ENCODE results near the gene TXNDC16. TPM values are rescaled to one million over a fixed set of nuclear protein-coding genes. Genes with fewer than 3 reads are reported as not detected.

The TXNDC16 gene
- total RNA-seq, 1 donor from 2014 or later: 6.2 TPM

DNA sequence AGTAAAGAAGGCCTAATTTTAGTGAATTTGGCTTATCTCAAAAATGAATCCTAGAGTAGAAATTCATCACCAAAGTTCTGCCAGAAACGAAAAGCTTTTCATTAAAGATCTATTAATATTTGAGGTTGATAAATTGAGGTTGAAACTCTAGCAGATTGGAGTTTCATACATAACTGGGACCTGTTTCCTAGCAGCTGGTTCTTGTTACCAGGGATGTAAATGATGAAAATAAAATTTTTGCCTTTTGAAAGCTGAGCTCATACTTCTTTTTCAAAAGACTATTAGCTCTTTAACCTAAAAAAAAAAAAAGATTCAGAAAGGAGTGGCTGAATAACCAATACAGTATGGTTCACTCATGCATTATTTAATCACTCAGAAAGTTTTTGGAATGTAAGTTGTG is 139.9 kb downstream of the TXNDC16 start:
- Mint-ChIP-seq H3K9me3 (peaks cover 3% of the 10 kb centered on the region), H3K4me3 (no peak overlapping the region), H3K27me3 (no peaks in the 10 kb centered on the region), H3K27ac (peak overlapping the region; percentile 90), H3K36me3 (ENCODE audit: low read depth) (peaks cover 8% of the 10 kb centered on the region), H3K4me1 (peaks cover 51% of the 10 kb centered on the region)
- DNase-seq: no peak
- intact Hi-C loops (cut with micrococcal nuclease): loop anchor here (5.0 kb wide), 2 partner anchors 550 to 565 kb away; partner anchors contain the start of gene GNG2

GRCh38 chr14:52405314-52405713 is 147.0 kb downstream of the TXNDC16 start:
- intact Hi-C loops (cut with micrococcal nuclease): no loop called here
- Mint-ChIP-seq H3K27me3 (peaks cover 1% of the 10 kb centered on the region), H3K9me3 (peaks cover 20% of the 10 kb centered on the region), H3K4me3 (no peak overlapping the region), H3K27ac (peak overlapping the region; percentile 56), H3K4me1 (peaks cover 69% of the 10 kb centered on the region), H3K36me3 (ENCODE audit: low read depth) (peaks cover 7% of the 10 kb centered on the region)
- no peak for DNase-seq

DNA sequence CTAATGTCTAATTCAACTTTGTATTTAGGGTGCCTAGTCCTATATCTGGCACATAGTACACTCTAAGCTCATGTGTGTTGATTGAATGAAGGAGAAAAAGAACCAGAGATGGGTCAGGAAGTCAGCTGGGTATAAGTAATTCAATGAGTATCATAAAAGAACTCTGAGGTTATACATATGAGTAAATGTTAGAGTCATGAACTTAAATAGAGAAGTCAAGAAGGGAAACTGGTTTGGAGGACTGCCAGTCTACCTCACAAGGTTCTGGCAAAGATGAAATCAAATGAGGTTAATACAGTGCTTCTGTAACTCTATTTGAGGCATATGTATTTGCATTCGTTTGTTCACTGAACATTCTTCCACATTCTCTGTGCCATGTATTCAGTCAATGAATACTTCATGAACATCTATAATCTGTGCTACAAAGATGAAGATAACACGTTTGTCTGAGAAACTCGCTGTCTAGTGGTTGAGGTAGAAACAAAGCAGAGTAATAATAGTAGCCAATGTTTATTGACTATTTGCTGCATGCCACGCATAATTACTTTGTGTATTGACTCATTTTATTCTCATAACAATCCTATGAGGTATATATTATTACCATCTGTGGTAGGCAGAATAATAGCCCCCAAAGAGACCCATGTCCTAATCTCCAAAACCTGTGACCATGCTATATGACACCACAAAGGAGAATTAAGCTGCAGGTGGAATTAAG is 149.3 kb downstream of the TXNDC16 start:
- peak; percentile 70 for DNase-seq
- H3K27ac Mint-ChIP-seq: peak overlapping the region; percentile 75
- H3K4me3 Mint-ChIP-seq: peak overlapping the region; percentile 28
- peaks cover 1% of the 10 kb centered on the region for H3K27me3 Mint-ChIP-seq
- H3K9me3 Mint-ChIP-seq: peaks cover 24% of the 10 kb centered on the region
- intact Hi-C loops (cut with micrococcal nuclease): loop anchor here (1.0 to 2.0 kb wide), 4 partner anchors 10 to 78 kb away; no protein-coding TSS in a partner anchor
- H3K36me3 Mint-ChIP-seq (ENCODE audit: low read depth): peaks cover 14% of the 10 kb centered on the region
- H3K4me1 Mint-ChIP-seq: peaks cover 71% of the 10 kb centered on the region

DNA sequence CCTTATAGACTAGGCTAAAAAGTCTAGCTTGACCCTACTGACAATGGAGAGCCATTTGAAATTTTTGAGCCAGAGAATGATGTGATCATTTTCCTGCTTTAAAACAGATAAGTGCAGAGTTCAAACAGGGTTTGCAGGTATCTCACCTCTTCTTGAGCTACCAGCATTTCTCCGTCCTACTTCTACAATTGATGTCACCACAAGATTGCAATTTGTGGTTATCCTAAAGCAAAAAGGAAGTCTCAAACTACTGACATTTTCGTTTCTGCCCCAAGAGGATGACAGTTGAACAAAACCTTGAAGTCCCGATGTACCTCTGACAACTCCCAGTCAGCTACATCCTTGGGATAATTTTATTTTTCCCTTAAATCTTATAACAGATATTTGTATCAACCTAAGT is 151.5 kb downstream of the TXNDC16 start:
- H3K27ac Mint-ChIP-seq: peak overlapping the region; percentile 12
- peaks cover 75% of the 10 kb centered on the region for H3K4me1 Mint-ChIP-seq
- H3K27me3 Mint-ChIP-seq: peaks cover 1% of the 10 kb centered on the region
- intact Hi-C loops (cut with micrococcal nuclease): no loop called here
- peaks cover 23% of the 10 kb centered on the region for H3K36me3 Mint-ChIP-seq (ENCODE audit: low read depth)
- peak overlapping the region; percentile 47 for H3K4me3 Mint-ChIP-seq
- DNase-seq: peak; percentile 79
- peaks cover 29% of the 10 kb centered on the region for H3K9me3 Mint-ChIP-seq

DNA sequence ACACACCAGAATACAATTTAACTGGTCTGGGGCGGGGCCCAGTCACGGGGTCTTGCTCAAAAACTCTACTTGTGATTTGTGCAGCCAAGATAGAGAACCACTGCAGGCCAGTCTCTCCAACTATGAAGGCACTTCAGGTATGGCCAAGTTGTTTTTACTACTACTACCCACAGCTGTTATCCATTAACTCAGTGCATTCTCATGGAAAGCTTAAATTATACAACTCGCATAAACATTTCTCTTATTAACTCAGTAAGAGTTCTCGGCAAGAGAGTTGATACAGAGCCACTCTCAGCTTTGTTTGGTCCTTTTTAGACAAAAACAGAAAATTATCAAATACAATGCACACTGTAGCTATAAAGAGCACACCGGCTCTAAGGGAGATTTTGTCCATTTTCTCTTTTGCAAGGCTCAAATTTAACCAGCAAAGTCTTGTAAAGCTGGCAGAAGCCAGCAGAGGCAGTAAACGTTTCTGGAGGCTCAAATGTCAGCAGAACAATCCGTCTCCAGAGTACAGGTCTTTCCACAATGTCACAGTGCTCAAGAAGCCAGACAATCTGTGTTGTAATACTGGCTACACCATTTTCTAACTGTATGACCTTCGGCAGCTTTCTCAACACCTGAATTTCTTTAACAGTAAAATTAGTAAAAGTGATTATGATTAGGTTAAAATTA is 152.2 kb downstream of the TXNDC16 start:
- H3K9me3 Mint-ChIP-seq: peaks cover 32% of the 10 kb centered on the region
- H3K27me3 Mint-ChIP-seq: peaks cover 1% of the 10 kb centered on the region
- H3K36me3 Mint-ChIP-seq (ENCODE audit: low read depth): peaks cover 25% of the 10 kb centered on the region
- DNase-seq: no peak
- intact Hi-C loops (cut with micrococcal nuclease): no loop called here
- H3K4me1 Mint-ChIP-seq: peaks cover 75% of the 10 kb centered on the region
- H3K4me3 Mint-ChIP-seq: peak overlapping the region; percentile 47
- H3K27ac Mint-ChIP-seq: peak overlapping the region; percentile 31

DNA sequence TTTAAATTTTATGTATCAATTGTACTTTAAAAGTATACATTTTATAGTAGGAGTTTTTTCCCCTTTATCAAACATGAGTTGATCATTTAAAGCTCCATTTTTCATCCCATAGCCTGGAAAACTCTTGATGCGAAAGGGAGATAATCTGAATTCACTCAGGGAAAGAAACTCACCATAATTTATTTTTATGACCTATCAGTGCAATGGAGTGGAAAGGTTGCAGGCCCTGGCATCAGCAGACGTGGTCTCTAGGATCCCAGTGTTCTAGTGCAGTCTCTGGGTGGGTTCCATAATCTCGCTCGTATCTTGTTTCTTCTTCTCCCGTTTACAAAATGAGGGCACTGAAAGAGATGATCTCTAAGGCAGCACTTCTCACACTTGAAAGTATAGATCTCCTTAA is 153.2 kb downstream of the TXNDC16 start:
- Mint-ChIP-seq H3K36me3 (ENCODE audit: low read depth) (peaks cover 20% of the 10 kb centered on the region), H3K4me1 (peaks cover 70% of the 10 kb centered on the region), H3K4me3 (no peak overlapping the region), H3K27ac (no peak overlapping the region), H3K27me3 (no peaks in the 10 kb centered on the region), H3K9me3 (peaks cover 26% of the 10 kb centered on the region)
- no peak for DNase-seq
- intact Hi-C loops (cut with micrococcal nuclease): no loop called here

DNA sequence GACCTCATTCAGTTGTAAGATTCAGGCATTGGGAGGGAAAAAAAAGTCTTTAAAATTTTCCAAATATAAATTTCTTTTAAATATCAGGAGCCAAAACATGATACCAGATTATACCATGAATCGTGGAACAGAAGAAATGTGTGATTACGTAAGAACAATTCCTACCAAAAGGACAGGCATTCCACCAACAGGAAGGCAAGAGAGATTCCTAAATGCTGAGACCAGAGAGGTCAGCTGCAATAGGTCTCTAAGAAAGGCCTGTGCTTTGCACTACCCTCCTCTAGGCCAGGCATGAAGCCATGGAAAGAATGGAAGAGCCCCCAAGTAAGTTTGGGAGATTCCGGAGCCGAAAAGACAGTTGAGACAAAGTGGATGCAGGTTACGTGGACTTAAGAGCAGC is 154.5 kb downstream of the TXNDC16 start:
- H3K9me3 Mint-ChIP-seq: peaks cover 28% of the 10 kb centered on the region
- DNase-seq: no peak
- H3K36me3 Mint-ChIP-seq (ENCODE audit: low read depth): peaks cover 20% of the 10 kb centered on the region
- intact Hi-C loops (cut with micrococcal nuclease): no loop called here
- H3K27me3 Mint-ChIP-seq: no peaks in the 10 kb centered on the region
- H3K27ac Mint-ChIP-seq: no peak overlapping the region
- H3K4me1 Mint-ChIP-seq: peaks cover 63% of the 10 kb centered on the region
- H3K4me3 Mint-ChIP-seq: no peak overlapping the region

DNA sequence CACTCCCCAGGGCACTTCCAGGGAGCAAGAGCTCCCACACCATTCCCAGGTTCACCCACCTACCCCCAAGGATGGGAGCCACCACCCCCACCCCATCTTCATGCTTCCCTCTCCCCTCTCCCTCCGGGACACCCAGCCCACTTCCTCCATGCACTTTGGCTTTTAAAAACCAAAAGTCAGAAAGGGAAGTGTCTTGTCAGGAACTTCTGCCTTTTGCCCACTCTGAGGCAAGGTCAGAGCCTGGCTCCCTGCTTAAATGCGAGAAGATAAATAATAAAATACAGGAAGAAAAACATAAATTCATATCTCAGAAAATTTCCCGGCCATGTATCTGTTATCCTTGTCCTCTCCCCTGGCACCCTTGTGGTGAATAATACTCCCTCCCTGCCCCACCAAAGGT is 156.6 kb downstream of the TXNDC16 start:
- Mint-ChIP-seq H3K4me1 (peaks cover 45% of the 10 kb centered on the region), H3K27me3 (no peaks in the 10 kb centered on the region), H3K9me3 (peaks cover 31% of the 10 kb centered on the region), H3K36me3 (ENCODE audit: low read depth) (peaks cover 23% of the 10 kb centered on the region), H3K27ac (peak overlapping the region; percentile 27), H3K4me3 (no peak overlapping the region)
- DNase-seq: no peak
- intact Hi-C loops (cut with micrococcal nuclease): no loop called here

DNA sequence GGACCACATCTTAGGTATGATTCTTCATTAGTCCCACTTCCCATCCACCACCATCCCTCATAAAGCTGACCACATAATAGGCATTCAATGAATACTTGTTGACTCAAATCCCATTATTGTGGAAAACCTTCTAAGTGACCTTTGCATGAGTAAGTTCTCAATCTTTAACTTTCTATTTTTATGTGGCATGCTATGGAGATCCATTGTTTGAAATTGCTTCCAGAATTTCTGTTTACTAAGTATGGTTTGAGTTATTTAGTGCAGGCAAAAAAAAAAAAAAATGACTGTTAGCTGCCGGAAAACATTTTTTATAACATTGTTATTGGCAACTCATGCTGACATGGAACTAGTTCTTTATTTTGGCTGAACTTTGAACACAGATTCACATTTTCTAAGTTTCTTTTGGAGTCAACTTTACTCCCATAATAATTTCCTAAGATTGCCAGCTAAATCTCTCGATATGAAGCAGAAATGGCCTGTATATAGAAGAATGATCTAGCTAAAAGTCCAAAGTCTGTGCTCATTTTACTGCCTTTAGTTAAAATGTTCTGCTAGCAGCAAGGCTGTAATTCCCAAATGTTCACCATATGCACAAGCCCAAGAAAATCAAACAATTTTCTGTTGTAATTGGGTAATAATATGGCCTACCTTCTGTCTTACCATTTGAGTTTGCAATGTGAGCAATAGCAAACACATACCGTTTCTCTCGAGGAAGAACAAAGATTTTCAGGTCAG is 160.3 kb downstream of the TXNDC16 start:
- peaks cover 16% of the 10 kb centered on the region for H3K36me3 Mint-ChIP-seq (ENCODE audit: low read depth)
- DNase-seq: no peak
- H3K4me3 Mint-ChIP-seq: no peak overlapping the region
- peaks cover 30% of the 10 kb centered on the region for H3K9me3 Mint-ChIP-seq
- H3K27me3 Mint-ChIP-seq: no peaks in the 10 kb centered on the region
- H3K4me1 Mint-ChIP-seq: peaks cover 25% of the 10 kb centered on the region
- intact Hi-C loops (cut with micrococcal nuclease): no loop called here
- H3K27ac Mint-ChIP-seq: no peak overlapping the region

Other genes starting within 250 kb of the TXNDC16 start
- gene PTGER2, start 238.2 kb downstream of the TXNDC16 start, total RNA-seq: 66.7 and 69.9 TPM in 2 replicates
- 0.07 and 0.24 TPM in 2 replicates for gene GPR137C, start 331 bp upstream of the TXNDC16 start, total RNA-seq
- 170 and 171 TPM in 2 replicates for gene ERO1A, start 143.1 kb upstream of the TXNDC16 start, total RNA-seq
- 142 and 143 TPM in 2 replicates for gene PSMC6, start 154.7 kb upstream of the TXNDC16 start, total RNA-seq
- 18.3 and 19.7 TPM in 2 replicates for gene STYX, start 177.7 kb upstream of the TXNDC16 start, total RNA-seq
- gene GNPNAT1, start 239.1 kb upstream of the TXNDC16 start, total RNA-seq: 30.6 and 32.4 TPM in 2 replicates